HFF-Myc (cell line): ENCODE results near the gene COA1.

Experiments
- DNase-seq: peaks from one replicate; pipeline ENCODE4 v3.0.0-alpha.2; 2011; ENCODE audit warnings: low read depth; ENCODE audit errors: extremely low read depth
- H3K4me3 ChIP-seq: replicated peaks from 2 replicates; pipeline ENCODE4 v1.5.1; 2011; ENCODE audit warnings: low read depth, mild to moderate bottlenecking, control low read depth, low read length
- TF ChIP-seq, protein P1 (sequence below): IDR thresholded peaks from 2 replicates; pipeline ENCODE4 v1.5.1; 2012; ENCODE audit warnings: mild to moderate bottlenecking, low read depth, low read length, control low read depth; ENCODE audit errors: missing control alignments

The COA1 gene

DNA sequence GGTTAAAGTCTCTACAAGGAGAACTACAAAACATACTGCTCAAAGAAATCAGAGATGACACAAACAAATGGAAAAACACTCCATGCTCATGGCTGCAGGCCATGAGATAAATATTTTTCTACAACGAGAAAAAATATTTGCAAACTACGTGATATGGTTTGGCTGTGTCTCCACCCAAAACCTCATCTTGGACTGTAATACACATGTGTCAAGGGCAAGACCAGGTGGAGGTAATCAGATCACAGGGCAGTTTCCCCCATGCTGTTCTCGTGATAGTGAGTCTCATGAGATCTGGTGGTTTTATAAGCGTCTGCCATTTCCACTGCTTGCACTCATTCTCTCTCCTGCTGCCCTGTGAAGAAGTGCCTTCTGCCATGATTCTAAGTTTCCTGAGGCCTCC lies 57.8 kb downstream of the COA1 start:
- no peak overlapping the region for H3K4me3 ChIP-seq
- TF ChIP-seq, protein P1, sequence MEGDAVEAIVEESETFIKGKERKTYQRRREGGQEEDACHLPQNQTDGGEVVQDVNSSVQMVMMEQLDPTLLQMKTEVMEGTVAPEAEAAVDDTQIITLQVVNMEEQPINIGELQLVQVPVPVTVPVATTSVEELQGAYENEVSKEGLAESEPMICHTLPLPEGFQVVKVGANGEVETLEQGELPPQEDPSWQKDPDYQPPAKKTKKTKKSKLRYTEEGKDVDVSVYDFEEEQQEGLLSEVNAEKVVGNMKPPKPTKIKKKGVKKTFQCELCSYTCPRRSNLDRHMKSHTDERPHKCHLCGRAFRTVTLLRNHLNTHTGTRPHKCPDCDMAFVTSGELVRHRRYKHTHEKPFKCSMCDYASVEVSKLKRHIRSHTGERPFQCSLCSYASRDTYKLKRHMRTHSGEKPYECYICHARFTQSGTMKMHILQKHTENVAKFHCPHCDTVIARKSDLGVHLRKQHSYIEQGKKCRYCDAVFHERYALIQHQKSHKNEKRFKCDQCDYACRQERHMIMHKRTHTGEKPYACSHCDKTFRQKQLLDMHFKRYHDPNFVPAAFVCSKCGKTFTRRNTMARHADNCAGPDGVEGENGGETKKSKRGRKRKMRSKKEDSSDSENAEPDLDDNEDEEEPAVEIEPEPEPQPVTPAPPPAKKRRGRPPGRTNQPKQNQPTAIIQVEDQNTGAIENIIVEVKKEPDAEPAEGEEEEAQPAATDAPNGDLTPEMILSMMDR, result no peak
- no peak for DNase-seq

DNA sequence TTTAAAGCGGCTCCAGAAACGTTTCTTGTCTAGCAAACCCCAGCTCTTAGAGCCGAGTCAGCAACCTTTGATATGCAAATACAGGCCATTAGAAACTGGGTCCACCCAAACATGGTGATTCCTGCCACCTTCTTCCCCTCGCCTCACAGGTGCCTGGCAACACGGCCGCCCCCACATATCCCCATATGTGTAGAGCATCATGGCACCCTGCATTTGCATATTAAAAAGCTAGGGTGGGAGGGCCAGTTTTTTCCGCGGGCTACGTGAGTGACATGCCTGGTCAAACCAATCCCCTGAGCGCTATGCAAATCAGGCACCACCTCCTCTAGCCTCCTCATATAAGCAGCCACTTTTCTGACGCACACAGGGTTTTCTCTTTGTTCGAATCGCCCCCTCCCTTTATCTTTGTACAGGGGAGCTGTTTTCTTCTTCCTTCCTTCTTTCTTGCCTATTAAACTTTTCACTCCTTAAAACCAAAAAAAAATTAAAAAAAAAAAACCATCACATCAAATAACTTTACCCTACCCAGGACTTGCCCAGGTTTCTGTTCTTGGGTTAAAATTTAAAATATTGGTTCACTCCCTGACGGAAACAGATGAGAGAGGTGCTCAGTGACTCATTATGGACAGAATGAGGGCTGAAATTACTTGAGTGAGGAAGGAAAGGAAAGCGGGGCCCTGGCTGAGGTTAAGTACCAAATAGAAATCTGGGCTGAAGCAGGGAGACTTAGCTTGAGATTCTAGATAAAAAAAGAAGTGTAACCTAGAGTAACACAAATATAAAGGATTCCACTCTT lies 59.8 kb downstream of the COA1 start:
- TF ChIP-seq, protein P1, result no peak
- no peak for DNase-seq
- H3K4me3 ChIP-seq, result no peak overlapping the region

DNA sequence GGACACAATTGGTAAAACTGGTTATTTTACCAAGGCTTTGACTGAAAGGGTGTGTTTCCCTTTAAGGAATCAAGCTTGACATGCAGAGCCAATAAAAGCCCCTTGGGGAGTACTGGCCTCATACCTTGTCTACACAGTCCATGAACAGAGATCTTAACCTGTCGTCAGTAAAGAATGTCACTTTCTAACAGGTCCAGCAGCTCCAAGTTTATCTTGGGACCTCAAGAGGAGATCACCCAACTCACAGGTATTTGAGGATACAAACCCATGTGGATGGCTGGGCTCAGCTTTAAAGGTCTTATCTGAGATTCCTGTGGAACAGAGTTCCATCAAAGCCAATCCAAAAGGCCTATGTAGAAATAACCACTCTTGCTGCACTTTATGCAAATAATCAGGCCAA lies 61.3 kb downstream of the COA1 start:
- TF ChIP-seq, protein P1, result no peak
- H3K4me3 ChIP-seq, result no peak overlapping the region
- DNase-seq, result no peak

DNA sequence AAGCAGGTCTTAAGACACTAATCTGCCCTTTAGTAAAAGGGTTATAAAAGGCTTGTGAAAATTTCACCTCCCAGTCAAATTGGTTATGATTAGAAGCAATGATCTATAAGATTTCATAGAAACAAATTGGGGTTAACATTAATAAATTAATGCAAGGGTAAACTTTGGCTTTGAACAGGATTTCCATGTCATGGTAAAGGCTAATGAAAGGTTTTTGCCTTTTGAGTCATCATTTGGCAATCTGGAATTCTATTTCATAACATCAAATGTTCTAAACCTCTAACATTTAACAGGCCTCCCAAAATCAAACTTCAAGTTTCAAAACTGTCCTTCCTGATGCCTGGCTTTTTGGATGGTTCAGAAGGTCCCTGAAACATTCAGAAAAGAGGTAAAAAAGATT lies 62.4 kb downstream of the COA1 start:
- DNase-seq, result no peak
- TF ChIP-seq, protein P1, result no peak
- no peak overlapping the region for H3K4me3 ChIP-seq

DNA sequence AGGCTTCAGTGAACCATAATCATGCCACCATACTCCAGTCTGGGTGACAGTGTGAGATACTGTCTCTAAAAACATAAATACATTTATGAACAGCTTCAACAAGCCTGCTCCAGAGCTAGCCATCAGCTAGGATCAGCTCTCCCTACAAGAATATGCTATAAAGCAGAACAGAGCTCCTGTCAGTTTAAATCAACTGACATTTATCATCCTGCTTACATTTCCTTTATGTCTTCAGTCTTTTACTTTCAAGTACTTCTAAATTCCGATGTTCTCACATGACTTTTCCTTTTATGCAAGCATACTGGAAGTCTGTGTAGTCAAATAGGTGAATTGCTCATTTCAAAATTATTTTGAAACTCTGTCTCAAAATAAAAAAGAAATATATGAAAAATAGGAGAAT lies 64.6 kb downstream of the COA1 start:
- no peak for DNase-seq
- TF ChIP-seq, protein P1, result no peak
- no peak overlapping the region for H3K4me3 ChIP-seq

DNA sequence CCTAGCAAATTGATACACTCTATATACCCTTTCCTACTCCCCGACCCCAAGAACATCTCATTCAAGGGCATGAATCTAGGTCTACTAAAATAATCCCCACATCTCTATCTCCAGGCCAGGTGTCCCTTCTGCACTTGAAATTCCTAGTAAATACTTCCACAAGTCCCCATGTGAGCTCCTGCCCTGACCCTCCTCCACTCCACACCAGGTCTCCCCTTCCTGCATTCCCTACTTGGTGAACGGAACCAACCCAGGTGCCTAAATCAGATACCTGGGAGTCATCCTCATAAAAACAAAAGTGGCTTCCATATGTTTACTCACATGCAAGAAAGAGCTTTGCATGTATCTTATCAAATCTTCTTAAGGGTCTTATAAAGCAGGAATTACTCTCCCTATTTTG lies 69.2 kb downstream of the COA1 start:
- DNase-seq, result no peak

More for the DNA sequence above, 69.2 kb downstream of the COA1 start:
- H3K4me3 ChIP-seq, result no peak overlapping the region
- TF ChIP-seq, protein P1, result no peak
